HG03196 (cell line): ENCODE results near the gene OBI1.
"Not testable (repeated sequence)": the region's sequence is repeated elsewhere in the genome, so short reads cannot be mapped to it uniquely, and the experiment has no call there.

Experiments
- ATAC-seq: cut with Tn5 transposase; IDR thresholded peaks from one replicate; pipeline ENCODE4 v1.9.1; 2021; ENCODE audit not compliant: unreplicated experiment

Gene OBI1

DNA sequence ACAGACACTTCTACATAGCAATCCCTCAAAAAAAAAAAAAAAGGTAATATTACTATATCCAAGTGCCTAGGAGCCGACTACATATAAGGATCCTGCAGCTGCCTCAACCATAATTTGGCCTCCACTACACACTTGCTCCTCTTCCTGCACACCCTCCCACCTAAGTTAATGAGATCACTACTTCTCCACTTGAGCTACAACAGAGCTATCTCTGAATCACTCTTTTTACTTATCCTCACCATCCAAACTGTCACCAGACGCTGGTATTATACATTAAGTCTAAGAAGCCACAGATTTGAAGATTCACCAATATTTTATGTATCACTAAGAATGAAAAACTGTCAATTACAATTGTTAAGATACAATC, 8.3 kb downstream of the OBI1 start:
- no peak for ATAC-seq

DNA sequence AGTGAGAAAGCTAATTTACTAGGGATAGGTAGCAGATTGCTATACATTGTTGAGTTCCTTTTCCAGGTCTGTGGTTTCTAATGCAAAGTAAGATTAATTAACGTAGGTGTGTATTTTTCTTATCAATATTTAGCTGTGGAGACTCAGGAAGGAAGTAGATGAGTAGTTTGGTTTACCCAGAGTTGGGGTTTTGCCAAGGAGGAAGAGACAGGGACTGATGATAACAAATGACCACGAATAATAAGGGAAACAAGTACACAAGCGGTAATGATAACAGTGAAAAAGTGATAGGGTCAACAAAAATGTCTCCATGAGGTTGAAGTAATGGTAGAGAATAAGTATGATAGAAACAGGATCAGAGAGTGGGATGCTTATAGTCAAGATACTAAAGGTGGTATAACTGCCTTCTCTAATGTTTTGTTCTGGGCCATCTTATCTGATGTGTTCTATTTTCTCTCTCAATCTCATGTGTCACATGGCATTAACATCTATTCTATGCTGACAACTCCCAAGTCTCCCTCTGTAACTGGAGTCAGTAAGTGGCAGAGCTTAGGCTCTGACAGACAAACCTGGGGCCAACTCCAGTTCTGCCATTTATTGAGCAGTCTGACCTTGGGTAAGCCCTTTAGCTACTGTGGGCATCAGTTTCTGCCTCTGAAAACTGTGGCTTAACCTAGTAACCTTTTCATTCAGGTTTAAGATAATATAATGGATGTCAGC, 8.8 kb downstream of the OBI1 start:
- ATAC-seq, result no peak

DNA sequence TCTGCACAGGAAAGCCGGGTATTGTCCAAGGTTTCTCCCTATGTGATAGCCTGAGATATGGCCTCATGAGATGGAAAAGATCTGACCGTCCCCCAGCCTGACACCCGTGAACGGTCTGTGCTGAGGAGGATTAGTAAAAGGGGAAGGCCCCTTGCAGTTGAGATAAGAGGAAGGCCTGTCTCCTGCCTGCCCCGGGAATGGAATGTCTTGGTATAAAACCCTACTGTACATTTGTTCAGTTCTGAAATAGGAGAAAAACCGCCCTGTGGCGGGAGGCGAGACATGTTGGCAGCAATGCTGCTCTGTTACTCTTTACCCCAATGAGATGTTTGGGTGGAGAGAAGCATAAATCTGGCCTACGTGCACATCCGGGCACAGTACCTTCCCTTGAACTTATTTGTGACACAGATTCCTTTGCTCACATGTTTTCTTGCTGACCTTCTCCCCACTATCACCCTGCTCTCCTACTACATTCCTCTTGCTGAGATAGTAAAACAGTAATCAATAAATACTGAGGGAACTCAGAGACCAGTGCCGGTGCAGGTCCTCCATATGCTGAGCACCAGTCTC, 11.8 kb downstream of the OBI1 start:
- not testable (repeated sequence) for ATAC-seq

DNA sequence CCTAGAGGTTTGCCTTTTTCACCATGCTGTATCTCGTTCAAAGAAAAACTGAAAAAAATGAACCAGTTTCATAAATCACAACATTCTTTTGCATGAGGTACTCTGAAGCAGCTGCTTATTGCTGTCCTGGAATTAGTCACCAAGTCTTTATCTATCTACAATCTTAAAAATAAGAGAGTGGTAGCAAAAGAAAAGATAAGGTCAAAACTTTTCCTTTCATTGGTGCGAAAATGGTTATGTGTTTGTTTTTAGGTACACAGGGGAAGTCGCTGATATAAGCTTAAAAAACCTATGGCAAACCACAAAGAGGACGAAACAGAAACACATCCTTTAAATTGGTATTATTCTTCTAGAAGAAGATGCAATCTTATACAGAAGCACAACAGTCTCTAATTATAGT, 20.7 kb downstream of the OBI1 start:
- no peak for ATAC-seq

DNA sequence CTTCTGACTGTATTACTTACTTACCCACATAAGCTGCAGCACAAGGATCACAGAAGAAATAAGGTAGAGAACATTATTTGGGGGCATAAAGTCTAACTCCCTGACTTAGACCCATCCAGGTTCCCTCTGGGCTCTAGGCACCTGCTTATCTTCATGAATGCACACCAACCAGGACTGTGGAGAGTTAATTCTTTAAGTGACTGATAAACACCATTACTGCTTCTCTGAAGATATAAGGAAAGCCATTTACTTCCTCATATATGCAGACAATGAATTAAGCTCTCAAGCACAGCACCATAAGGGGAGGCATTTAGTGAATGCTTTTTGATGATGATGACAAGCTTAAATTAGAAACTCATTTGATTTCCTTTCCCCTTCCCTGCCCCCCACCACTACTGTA, 22.5 kb downstream of the OBI1 start:
- ATAC-seq, result no peak

DNA sequence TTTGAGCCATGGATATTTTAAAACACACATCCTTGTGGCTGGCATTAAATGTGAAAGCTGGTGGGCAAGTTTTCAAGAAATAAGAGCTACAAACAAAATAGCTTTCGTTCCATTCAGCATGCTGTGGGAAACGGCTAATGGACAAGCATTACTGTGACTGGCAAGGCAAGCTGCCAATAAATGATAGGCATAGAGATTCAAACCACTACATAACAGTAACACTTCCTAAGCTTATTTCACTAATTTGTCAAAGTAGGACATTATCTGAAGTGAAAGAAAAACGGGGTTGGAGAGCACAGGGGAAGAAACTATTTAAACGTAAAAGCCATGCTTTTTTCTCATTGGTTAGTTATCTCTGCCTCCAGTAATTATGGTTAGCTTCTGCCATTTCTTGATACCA, 26.0 kb downstream of the OBI1 start:
- no peak for ATAC-seq

DNA sequence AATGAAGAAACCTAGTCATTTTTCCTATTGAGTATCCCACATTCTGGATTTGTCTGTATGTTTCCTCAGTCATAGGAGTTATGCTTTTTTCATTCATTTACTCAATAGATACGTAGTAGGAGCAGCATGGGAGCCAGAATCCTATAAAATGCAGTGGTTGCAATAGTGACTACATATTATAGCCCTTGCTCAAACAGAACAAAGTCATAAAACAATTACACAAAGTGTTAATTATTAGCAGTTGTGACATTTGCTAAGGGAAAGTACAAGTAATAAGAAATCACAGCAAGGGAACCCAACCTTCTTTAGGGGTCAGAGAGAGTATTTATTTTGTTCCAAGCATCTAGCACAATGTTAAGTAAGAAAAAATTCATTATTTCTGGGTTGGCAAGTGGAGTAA, 27.9 kb downstream of the OBI1 start:
- ATAC-seq, result no peak

DNA sequence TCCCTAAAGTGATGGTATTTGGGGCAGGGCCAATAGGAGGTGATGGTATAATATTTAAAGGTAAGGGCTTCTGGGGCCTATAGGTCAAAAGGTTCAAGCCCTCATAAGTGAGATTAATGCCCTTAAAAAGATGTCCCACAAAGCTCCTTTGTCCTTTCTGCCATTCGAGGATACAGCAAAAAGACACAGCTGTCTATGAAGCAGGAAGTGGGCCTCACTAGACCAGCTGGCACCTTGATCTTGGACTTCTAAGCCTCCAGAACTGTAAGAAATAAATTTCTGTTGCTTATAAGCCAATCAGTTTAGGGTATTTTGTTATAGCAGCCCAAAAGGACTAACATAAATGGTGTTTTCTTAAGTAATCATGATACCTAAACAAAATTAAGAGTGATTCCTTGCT, 28.4 kb downstream of the OBI1 start:
- no peak for ATAC-seq

DNA sequence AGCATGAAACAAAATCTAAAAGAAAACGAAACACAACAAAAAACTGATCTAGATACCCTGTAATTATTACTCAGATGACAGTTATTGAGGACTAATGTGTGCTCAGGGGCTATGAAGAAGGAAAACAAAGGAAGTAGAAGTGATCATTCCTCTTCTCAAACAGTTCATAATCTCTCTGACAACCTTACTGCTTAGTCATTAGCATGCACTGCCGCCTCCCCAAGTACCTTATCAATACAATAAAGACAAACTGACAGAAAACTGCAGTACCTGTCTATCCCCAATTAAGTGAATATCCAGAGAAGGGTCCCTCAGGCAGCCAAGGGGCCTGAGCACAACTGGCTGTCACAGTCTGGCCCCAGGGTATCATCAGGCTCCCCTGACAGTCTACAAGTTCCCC, 33.6 kb downstream of the OBI1 start:
- ATAC-seq, result no peak

DNA sequence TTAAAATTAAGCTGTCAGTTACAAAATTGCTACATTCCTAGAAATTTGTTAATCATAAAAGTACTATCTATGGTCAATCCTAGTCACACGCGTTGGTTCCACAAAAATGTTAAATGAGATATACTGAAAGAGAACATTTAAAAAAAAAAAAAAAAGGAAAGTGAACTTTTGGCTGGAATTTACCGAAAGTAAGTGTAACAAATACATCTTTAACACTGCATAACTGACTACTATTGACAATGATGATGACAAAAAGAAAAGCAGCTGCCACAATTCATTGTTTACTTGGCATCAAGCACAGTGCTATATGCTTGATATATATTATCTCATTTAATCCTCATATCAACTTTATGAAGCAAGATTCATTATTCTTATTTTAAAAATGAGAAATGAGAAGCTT, 35.8 kb downstream of the OBI1 start:
- no peak for ATAC-seq

DNA sequence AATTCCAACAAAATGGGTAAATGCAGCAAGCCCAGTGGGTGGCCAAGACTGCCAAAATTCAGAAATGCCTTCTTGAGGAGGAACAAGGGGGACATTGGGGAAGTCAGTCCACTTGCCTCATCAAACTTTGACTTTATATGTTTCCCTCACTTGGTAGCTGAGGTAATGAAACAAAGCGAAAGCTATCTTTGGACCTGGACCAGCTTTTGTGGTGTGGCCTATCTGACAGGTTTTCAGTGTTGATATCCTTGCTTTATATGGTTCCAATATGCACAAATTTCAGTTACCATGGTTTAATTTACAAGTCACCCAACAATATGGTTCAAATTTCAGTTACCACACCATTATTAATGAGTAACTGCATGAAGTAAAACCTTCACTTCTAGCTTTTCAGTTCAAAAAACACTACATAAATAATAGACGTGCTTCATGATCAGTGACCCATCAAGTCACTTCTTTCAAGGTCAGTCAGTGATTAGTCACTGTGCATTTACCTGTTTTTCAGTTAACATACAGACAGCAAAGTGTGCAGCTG, 38.0 kb downstream of the OBI1 start:
- no peak for ATAC-seq

DNA sequence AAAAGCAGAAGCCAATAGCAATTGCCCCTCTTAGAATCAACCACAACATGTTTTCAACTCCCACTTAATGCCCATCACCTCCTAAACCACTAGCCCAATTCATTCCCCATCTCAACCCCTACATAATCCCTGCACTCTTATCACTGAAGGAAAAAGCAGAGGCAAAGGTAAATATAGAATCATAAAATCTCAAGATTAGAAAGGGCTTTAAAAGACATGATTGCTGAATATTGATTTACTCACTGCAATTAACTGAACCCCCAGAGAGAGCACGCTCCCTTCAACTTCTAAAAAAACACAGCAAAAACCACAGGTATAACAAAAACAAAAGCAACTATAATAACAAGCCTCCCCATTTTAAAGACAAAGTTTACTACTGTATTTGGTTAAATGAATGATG, 40.5 kb downstream of the OBI1 start:
- no peak for ATAC-seq

DNA sequence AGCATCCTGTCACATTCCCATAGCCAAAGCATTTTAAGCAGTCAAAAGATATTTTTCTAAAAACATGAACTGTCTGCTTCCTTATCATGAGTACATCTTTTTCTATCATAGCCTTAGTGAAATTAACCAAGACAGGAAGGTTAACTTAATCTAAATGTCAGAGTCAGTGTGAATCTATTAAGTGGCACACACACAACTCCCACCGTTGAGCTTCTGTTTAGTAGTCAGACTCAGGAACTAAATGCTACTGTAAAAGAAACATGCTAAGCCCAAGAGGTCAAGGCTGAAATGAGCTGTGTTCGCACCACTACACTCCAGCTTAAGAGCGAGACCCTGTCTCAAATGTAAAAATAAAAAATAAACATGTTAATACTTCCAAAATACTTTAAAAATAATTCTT, 47.9 kb downstream of the OBI1 start:
- ATAC-seq, result no peak

DNA sequence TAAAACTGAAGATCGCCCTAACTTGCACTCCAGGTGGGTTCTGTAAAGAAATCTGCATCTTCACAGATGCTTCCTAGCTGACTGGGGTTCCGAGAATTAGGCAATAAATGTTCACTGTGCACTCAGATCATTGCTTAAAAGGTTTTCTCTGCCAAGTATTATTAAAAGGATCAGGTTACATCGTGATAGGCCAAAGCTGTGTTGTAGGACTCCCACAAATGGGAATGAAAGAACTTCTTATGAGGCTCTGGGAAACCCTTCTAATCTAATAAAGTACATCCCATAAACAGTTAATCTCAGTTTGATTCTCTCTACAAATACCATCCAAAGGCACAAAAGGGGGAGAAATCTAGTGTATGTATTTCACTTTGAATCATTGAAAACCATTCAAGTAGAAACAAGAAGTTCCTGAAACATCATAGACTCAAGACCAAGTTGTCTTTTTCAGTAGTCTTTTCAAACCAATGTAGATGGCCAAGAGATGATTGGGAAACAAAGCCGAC, 48.5 kb downstream of the OBI1 start:
- no peak for ATAC-seq

DNA sequence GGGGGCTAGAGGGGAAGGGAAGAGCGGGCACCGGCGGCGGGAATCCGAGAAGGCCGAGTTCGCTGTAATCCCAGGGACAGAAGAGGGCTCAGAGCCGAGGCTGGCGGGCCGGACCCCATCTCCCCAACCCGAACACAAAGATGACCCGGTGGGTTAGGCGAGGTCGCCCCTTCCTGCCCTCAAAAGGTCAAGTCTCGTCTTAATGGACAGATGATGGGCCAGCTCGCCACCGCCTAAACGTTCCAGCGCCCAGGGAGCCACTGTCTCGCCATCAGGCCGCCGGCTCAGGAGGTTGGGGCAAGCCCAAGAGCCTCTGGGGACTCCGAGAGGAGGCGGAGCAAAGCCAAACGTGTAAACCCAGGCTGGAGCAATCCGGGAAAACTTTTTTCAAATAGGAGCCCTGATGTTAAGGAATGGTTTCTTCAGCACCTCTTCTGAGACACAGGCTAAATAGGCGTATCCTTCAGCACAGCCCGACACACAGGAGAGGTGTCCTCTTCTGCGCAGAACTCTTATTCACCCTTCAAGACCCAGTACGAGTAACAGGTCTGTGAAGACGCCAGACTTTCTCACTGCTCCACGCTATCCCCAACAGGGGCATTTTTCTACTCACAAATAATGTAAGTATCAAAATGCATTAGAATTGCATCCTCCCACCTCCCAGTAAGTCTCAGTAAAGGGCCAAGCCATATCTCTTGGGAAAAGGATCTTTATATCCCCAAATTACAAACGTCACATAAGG, 49.3 kb downstream of the OBI1 start:
- no peak for ATAC-seq

DNA sequence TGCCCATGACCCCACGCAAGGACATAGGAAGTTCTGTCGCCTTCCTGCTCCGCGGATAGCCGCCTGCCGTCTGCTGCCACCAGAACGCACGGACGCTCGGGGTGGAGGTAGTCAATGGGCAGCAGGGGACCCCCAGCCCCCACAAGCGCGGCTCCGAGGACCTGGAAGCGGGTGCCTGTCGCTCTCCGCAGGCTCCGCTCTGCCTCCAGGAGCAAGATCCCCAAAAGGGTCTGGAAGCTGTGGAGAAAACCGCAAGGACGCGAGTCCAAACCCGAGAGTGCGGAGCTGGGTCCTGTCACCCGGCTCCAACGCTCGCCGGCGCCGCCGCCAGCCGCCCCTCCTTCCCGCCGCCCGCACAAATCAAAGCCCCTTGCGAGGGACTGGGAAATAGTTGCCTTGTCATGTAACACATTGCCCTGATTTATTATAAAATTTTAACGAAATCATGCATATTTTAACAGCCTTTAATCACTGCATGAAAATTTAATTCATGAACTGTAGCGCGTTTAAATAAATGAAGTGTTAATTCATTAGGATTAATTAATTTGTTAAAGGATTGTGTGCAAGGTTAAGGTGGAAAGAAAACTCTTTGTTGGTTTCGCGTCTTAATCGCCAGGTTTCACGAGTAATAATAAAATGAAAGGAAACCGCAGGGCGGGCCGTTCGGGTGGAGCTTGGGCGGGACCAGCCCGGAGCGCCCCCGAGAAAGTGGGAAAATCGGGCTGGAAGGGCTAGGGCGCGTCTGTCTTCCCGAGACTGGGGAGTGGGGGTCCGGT, 50.1 kb downstream of the OBI1 start:
- no peak for ATAC-seq

DNA sequence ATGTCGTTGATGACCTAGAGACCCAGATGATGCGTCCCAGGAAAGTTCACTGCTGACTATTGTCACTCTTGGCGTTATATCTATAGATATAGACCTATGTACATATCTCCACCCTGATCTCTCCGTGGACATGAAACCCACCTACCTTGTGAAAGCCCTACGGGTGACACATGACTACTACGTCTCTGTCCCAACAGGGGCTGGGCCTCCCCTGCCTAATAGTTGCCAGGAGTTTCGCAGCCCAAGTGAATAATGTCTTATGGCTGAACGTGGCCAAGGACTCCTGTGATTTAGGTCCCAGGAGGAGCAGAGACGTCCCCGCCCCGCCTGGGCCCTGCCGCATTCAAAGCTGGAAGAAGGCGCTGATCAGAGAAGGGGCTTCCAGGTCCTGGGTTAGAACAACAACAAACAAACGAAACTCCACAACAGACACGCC, 50.7 kb downstream of the OBI1 start:
- no peak for ATAC-seq

DNA sequence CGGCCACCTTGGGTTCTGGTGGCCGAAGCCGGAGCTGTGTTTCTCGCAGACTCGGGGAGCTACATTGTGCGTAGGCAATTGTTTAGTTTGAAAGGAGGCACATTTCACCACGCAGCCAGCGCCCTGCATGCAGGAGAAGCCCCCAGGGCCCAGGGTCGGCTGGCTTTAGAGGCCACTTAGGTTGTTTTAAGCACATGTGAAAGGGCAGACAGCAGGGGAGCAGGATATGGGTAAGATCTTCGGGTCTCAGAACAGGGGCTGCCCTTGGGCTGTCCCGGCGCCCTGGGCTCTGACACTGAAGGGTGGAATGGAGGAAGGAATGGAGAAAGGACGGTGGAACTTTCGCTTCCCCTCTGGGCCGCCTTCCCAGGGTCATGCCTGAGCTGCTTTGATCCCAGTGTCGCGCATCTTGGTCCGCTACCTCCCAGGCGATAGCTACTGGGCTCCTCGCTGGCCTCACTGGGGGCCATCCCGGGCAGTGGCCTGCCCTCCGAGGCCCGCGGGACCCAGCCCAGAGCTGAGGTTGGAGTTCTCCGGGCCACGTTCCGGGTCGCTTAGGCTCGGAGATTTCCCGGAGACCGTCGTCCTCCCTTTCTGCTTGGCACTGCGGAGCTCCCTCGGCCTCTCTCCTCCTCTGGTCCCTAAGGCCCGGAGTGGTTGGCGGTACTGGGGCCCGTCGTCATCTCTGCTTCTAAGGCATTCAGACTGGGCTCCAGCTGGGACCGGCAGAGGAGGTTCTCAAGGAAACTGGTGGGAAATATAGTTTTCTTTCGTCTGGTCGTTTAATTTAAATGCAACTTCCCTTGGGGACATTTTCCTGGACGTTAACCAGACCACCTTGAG, 51.3 kb downstream of the OBI1 start:
- no peak for ATAC-seq

DNA sequence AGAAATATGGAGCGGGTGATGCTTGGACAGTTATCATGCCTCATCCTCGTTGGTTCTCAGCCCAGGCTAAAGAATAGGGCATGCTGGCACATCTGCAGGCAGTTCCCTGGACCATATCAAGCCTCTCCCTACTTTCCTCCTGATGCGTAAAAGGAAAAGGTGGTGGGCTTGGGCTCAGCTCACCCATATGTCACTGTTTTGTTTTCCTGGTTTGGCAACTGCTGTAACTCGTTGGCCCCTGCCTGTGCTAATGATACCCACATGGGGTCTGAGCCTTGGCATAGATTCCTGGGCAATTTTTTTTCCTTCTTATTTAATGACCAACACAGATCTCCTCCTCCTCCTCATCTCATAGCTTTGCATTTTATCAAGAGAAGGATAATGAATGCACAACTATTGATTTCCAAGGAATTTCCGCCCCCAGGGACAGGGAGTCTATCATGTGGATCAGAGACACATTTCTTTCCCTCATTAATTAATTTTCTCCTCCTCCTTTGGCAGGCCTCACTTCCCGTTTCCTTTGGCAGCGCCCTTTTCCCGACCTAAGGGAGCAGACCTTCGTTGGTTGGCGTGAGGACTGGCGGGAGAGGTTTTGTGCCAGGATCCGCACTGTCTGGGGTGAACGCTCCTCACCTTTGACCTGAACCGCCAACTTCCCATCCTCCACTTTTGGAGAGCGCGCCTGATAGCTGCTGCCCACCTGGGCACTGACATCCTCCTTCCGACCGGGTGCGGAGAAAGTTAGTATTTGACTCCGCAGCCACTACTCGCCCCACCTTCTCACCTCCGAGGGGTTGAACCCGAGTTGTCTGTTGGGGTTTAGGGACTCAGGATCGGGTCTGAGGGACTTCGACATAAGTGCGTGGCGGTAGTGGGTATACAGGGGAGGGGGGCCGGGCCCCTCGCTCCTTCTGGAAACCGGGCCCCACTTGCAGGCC, 52.2 kb downstream of the OBI1 start:
- ATAC-seq, result no peak
